GM18873 (cell line): ENCODE measurements around the gene PRKCE.

ENCODE experiments used
- ATAC-seq: cut with Tn5 transposase; IDR thresholded peaks from one replicate; pipeline ENCODE4 v1.9.1; 2021; ENCODE audit warnings: mild to moderate bottlenecking, moderate library complexity, moderate number of reproducible peaks; ENCODE audit not compliant: unreplicated experiment, low FRiP score

Gene PRKCE

DNA sequence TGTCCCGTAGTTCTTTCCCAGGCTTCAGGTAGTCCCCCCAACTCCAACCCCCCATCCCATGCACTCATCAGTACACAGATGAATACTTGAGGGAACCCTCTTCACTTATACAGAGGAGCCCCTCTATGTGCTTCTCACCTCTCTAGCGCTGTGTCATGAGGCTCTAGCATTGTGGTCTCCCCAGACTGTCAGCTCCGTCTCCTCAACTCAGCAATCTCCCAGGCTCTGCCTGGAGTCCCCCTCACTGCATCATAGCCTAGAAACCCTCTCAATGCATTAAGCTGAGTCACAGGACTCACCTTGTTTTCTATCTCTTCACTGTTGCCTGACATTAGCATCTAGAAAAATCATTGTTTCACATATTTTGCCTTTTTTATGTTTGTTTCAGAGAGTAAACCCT is 20.2 kb upstream of the PRKCE start:
- no peak for ATAC-seq

- no peak for ATAC-seq
Measured at GRCh38 chr2:45631955-45632354, 19.5 kb upstream of the PRKCE start.

DNA sequence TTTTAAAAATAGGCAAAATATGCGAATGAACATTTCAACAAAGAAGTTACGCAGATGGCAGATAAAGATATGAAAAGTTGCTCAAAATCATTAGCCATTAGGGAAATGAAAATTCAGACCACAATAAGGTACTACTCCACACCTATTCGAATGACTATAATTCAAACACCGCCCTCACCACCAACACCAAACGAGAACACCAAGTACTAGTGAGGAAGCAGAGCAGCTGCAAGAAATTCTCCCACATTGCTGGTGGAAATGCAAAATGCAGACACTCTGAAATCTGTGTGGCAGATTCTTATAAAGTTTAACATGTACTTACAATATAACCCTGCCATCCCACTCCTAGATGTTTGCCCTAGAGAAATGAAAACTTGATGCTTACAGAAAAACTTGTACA is 17.3 kb upstream of the PRKCE start:
- no peak for ATAC-seq

- ATAC-seq: no peak
Measured at GRCh38 chr2:45636008-45636407, 15.5 kb upstream of the PRKCE start.

- no peak for ATAC-seq
Measured at GRCh38 chr2:45637440-45637839, 14.0 kb upstream of the PRKCE start.

- ATAC-seq: no peak
Measured at GRCh38 chr2:45640576-45640975, 10.9 kb upstream of the PRKCE start.

DNA sequence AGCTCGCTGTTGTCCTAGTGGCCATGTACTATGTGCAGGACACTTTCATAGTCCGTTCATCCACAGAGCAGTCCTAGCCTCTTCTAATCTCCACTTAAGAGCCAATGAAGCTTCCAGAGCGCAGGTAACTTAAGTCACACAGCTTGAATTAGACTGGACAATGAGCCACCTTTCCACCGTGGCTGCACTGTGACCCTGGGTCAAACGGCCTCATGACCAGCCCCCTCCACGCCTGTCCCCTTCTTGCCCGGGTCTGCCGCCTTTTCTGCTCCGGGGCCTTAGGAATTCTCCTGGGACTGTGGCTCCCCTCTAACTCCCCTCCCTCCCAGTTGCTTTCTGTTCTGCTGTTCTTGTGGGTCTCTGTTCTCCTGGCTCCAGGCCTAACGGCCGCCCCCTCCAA is 8.4 kb upstream of the PRKCE start:
- ATAC-seq: no peak

- no peak for ATAC-seq
Measured at GRCh38 chr2:45643543-45644542, 7.6 kb upstream of the PRKCE start.

DNA sequence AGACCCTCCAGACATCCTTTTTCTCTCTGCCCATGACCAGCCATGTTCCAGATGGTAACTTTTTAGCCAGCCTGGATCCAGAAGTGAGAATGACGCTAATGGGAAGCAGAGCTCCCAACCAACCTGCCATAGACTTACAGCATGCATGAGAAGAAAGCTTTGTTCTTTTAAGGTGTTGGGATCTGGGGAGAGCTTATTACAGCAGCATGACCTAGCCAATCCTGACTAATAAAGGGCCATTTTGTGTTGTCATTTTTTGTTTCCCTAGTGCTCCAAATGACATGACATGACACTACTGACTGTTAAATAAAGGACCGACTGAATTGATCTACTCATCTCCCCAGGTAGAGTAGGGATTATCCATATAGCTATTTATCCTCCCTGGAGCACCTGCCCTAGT is 5.2 kb upstream of the PRKCE start:
- ATAC-seq: no peak

GRCh38 chr2:45647356-45647755 is 4.1 kb upstream of the PRKCE start:
- ATAC-seq: no peak

DNA sequence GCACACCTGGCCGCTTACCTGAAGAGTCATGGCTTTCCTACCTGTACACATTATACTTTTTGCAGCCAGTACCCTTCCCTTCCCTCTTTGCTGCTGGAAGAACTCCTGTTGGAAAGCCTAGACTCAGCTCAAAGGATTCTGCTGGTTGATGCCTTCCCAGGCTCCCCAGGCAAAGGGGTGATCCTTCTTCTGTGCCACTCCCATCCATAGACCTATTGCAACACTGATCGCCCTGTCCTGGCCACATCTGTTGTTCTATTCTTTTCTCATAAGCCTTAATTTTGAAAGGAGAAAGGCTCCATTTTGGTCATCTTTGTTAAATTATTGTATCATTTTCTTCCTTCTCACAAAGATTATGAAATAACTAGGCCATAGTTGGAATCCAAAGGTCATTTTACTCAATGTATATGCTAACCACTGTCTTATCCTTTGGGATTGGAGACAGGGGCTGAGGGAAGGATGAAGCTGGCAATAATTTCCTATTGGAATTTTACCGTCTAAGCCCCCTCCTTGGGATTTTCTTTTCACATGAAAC is 3.4 kb upstream of the PRKCE start:
- no peak for ATAC-seq

DNA sequence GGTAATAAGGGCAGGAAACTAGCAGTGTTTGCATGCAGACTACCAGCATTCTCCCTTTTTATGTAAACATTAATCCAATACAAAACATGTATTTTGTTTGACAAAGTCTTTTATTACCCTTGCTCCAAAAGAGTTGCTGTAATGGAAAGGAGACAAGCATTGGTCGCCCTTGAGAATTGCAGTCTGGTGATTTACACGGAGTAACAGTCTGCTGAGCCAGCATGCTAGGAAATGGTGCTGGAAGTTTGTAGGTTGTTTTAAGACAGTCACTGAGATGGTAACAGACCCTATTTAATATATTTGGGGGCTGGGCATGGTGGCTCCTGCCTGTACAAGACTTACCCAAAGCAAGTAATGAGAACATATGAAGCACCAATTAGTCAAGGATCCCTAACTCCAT is 2.8 kb upstream of the PRKCE start:
- ATAC-seq: no peak

DNA sequence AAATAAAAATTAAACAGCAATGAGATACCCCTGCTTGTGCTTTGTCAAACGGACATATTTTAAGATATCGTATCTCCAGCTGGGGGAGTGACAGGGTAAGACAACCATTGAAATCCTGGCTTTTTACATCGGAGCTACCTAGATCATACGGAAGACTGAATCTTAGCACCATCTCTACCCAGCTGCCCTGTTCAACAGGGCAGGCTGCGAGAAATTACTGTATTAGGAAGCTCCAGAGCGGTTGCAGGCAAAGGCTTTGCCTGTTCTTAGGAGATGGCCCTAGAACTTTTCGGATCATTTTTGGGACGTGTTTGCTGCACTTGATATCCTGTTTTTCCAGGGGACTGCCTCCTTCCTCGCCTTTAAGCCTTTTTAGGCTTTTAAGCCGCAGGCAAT is 2.0 kb upstream of the PRKCE start:
- ATAC-seq: no peak

DNA sequence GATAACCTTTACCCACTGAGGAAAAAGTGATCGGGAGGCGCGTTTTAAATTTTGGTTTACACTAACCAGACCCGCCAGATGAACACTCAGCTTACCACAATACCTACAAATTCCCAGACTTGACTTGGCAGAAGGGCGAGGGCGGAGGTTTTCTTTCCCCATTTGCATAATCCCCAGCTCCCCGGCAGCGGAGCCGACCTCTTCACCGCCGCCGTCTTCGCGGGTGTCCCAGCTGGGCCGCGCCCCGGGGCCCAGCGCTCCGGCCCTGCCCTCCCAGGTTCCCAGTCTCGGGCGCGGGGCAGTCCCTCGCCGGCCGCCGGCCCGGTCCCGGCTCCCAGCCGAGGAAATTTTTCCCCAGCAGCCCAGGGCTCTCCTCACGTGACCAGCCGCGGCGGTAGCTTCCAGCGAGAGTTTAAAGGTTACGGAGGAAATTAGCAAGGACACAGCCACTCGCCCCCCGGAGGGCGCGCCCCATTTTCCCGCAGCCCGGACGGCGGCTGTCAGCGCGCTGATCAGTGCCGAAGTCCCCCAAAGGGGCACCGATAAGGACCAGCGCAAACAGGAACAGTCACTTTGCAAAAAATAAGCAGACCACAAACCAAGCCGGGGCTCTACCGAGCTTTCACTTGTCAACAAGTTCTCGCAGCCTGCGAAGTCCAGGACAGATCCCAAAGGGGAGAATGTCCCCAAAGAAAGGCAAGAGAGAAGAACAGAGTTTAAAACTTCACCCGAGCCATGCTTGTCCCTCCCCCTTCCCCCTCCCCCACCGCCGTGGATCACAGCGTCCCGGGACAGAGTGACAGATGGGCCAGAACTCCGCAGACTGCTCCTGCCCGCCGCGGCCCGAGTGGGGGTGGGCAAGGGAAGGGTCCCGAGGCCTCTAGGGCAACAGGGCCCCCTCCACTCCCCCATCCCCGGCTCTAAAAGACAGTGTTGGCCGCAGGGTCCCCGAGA is 1.3 kb upstream of the PRKCE start:
- no peak for ATAC-seq

DNA sequence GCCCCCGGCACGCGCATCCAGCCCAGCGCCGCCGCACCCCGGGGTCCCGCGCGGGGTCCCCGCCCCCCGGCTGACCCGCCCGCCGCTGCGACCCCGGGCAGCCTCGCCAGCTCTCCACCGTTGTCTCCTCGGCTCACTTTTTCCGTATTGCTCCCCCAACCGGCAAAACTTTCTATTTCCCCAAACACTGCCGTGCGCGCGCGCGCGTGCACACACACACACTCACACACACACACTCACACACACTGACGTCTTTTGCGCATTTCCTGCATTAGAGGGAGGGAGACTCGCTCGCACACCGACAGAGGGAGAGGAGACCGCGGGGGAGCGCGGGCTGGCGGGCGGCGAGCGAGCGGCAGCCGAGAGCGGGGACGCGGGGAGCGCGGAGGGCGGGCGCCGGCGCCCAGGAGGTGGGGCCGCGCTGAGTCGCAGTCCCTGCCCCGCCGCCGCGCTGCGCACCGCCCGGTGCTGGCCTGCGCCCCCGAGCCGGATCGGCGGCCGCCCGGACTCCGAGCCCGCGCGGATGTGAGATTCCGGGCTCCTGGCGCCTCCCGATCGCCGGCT is 542 bp upstream of the PRKCE start:
- peak; percentile 39 for ATAC-seq

GRCh38 chr2:45652090-45653031 is 886 bp downstream of the PRKCE start:
- no peak for ATAC-seq

GRCh38 chr2:45653122-45653913 is 1.8 kb downstream of the PRKCE start:
- no peak for ATAC-seq

DNA sequence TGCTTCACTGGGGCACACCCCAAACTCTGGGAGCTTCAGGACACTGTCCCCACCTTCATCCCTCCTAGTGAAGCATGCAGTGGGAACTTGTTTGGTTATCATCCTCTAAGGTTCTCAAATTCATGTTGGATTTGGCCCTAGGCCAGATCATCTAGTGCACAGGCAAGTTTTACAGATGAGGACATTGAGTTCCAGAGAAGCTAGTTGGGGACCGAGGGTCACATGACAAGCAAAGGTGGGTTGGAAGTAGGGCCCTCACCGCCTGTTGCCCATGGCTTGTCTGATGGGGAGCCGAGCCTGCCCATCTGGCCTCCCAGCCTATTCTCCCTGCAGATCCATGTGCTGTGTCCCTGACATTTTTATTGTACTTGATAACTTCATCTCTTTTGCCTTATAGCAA is 2.8 kb downstream of the PRKCE start:
- ATAC-seq: no peak

GRCh38 chr2:45661828-45662227 is 10.4 kb downstream of the PRKCE start:
- no peak for ATAC-seq
